IMR-90 (cell line): ENCODE measurements around the gene ID3.

Experiments
- BHLHE40 ChIP-seq: fragments of 150-350 bp; IDR thresholded peaks from 2 replicates; pipeline ENCODE4 v1.6.1; 2016; ENCODE audit warnings: mild to moderate bottlenecking, low read depth, low read length
- CEBPB ChIP-seq: IDR thresholded peaks from 2 replicates; pipeline ENCODE4 v1.6.1; 2012; ENCODE audit warnings: low read depth, low read length, improper control_type of control experiment
- CHD1 ChIP-seq: IDR thresholded peaks from 2 replicates; pipeline ENCODE4 v1.6.1; 2012; ENCODE audit warnings: low read depth, low read length, improper control_type of control experiment
- MXI1 ChIP-seq: IDR thresholded peaks from 2 replicates; pipeline ENCODE4 v1.6.1; 2012; ENCODE audit warnings: low read depth, mild to moderate bottlenecking, low read length, moderate library complexity, borderline replicate concordance
- NFE2L2 ChIP-seq: fragments of 150-350 bp; IDR thresholded peaks from 2 replicates; pipeline ENCODE4 v1.6.1; 2016; ENCODE audit warnings: low read depth, mild to moderate bottlenecking, low read length
- POLR2A ChIP-seq: IDR thresholded peaks from 2 replicates; pipeline ENCODE4 v1.6.1; 2012; ENCODE audit warnings: mild to moderate bottlenecking, low read depth, low read length
- RCOR1 ChIP-seq: IDR thresholded peaks from 2 replicates; pipeline ENCODE4 v1.6.1; 2012; ENCODE audit warnings: mild to moderate bottlenecking, low read length, improper control_type of control experiment; ENCODE audit not compliant: insufficient replicate concordance
- TF ChIP-seq, protein P1 (sequence below): conservative IDR thresholded peaks from 2 replicates; pipeline ENCODE4 v1.5.1; 2012; ENCODE audit warnings: mild to moderate bottlenecking, low read depth, low read length, improper control_type of control experiment
- TF ChIP-seq, protein P2 (sequence below): fragments of 150-350 bp; IDR thresholded peaks from 2 replicates; pipeline ENCODE4 v1.6.1; 2017; ENCODE audit warnings: mild to moderate bottlenecking, antibody characterized with exemption, low read length, low read depth

DNA sequence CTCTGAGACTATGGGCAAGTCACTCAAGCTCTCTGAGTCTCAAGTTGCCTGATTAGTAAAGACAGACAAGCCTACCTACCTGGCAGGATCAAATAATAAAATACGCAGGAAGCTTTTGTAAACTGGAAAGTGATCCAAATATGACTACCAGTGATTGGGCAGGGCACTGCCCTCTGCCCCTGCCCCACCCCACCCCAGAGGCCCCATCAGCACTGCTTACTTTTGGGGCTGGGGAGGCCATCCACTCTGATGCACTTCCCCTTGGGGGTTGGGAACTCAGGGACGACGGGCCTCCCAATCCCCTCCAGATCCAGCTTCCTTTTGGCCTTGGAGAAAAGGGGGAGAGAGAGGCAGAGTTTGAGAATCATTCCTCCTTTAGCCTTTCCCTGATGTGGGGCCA lies 35.1 kb downstream of the ID3 start:
- TF ChIP-seq BHLHE40: no peak
- TF ChIP-seq, protein P1, sequence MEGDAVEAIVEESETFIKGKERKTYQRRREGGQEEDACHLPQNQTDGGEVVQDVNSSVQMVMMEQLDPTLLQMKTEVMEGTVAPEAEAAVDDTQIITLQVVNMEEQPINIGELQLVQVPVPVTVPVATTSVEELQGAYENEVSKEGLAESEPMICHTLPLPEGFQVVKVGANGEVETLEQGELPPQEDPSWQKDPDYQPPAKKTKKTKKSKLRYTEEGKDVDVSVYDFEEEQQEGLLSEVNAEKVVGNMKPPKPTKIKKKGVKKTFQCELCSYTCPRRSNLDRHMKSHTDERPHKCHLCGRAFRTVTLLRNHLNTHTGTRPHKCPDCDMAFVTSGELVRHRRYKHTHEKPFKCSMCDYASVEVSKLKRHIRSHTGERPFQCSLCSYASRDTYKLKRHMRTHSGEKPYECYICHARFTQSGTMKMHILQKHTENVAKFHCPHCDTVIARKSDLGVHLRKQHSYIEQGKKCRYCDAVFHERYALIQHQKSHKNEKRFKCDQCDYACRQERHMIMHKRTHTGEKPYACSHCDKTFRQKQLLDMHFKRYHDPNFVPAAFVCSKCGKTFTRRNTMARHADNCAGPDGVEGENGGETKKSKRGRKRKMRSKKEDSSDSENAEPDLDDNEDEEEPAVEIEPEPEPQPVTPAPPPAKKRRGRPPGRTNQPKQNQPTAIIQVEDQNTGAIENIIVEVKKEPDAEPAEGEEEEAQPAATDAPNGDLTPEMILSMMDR: no peak
- no peak for TF ChIP-seq MXI1
- no peak for TF ChIP-seq CEBPB
- TF ChIP-seq POLR2A: no peak
- no peak for TF ChIP-seq NFE2L2
- no peak for TF ChIP-seq CHD1
- TF ChIP-seq, protein P2, sequence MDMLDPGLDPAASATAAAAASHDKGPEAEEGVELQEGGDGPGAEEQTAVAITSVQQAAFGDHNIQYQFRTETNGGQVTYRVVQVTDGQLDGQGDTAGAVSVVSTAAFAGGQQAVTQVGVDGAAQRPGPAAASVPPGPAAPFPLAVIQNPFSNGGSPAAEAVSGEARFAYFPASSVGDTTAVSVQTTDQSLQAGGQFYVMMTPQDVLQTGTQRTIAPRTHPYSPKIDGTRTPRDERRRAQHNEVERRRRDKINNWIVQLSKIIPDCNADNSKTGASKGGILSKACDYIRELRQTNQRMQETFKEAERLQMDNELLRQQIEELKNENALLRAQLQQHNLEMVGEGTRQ: no peak
- TF ChIP-seq RCOR1: no peak
